ENCODE results near the gene SLC25A12.
"Not testable (repeated sequence)": the region's sequence is repeated elsewhere in the genome, so short reads cannot be mapped to it uniquely, and the experiment has no call there.

Gene SLC25A12

DNA sequence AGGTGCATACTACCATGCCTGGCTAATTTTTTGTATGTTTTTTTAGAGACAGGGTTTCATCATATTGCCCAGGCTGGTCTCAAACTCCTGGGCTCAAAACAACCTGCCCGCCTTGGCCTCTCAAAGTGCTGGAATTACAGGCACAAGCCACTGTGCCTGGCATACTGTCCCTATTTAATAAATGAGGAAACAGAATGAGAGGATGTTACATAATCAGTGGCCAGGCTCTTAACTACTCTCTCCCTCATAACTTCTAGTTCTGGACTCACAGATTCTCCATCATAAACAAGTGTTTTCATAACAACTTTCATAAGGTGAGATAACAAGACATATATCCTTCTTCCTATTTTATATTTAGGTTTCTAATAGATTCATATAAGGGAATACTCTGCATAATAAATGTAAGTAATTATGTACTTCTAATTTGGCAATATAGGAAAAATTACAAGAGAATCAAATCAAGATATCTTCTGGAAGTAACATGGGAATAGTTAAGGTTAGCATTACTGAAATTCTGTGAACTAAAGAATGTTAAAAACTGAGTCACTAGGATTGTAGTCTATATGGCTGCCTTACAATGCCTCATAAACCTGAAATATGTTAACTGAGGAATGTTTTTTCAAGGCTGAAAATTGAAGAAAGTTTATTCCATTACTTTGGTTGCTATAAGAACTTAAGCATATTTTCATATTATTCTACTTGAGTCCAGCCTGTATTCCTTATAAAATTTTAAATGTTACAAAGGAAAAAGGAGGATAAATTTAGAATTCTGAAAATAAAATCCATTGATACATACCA, 71.3 kb downstream of the SLC25A12 start:
- no peak for DNase-seq

GRCh38 chr2:171819453-171819852, 74.6 kb downstream of the SLC25A12 start:
- DNase-seq: no peak

DNA sequence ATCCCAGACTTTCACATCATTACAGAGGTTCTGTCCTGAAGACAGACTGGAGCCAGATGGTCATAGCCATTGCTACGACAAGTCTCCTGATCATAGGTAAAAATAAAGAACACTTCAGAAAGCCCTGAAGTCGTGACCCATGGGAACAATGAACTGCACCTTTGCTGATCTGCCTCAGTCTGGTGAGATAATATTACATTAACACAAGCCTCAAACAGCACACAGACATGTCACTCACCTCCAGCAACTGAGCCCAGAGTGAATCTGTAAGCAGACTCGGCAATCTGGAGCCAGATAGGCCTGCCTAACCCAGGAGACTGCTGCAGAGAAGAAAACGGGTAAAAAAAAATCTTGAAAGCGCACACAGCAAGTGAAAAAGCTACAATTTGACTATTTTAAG, 79.2 kb downstream of the SLC25A12 start:
- no peak for DNase-seq

- no peak for DNase-seq
Measured at GRCh38 chr2:171814174-171814573, 79.9 kb downstream of the SLC25A12 start.

GRCh38 chr2:171813729-171814128, 80.3 kb downstream of the SLC25A12 start:
- no peak for DNase-seq

DNA sequence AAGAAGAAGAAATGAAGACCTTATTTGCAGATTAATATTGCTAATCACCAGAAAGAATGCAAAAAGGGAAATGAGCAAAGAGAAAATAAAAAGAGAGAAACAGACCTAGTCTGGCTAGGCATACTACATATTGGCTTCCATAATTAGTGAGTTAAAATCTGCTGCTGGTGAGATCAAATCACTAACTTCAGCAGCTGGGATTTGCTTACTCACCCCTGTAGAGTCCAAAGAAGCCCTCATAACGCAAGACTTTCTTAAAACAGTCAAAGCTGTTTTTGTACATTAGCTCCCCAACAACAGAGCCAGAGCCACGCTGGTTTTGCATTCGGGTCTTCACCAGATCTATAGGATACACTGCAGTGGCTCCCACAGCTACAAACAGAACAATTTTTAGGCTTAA, 80.9 kb downstream of the SLC25A12 start:
- no peak for DNase-seq

DNA sequence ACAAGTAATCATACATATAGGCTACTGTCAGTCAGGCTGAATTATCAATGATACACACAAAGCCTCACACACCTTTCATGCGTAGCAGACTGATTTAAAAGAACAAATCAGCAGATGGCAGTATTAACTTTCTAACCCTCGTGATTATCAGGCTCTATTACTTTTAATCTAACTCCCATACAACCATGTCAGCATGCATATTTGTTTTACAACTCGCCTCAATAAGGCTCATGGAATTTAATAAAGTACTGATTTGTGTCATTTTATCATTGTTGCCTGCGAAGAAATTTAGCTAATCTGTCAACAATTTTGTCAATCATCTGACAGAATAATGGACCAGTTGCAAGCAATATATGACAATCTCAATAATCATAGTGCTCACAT, 82.8 kb downstream of the SLC25A12 start:
- peak in 2 of 6 experiments; percentile 8 to 20 for DNase-seq

GRCh38 chr2:171810422-171811244, 83.4 kb downstream of the SLC25A12 start:
- DNase-seq: no peak

DNA sequence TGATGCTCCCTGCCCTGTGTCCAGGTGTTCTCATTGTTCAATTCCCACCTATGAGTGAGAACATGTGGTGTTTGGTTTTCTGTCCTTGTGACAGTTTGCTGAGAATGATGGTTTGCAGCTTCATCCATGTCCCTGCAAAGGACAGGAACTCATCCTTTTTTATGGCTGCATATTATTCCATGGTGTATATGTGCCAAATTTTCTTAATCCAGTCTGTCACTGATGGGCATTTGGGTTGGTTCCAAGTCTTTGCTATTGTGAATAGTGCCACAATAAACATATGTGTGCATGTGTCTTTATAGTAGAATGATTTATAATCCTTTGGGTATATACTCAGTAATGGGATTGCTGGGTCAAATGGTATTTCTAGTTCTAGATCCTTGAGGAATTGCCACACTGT, 85.2 kb downstream of the SLC25A12 start:
- not testable (repeated sequence) for DNase-seq

GRCh38 chr2:171807831-171808393, 86.1 kb downstream of the SLC25A12 start:
- DNase-seq: no peak

DNA sequence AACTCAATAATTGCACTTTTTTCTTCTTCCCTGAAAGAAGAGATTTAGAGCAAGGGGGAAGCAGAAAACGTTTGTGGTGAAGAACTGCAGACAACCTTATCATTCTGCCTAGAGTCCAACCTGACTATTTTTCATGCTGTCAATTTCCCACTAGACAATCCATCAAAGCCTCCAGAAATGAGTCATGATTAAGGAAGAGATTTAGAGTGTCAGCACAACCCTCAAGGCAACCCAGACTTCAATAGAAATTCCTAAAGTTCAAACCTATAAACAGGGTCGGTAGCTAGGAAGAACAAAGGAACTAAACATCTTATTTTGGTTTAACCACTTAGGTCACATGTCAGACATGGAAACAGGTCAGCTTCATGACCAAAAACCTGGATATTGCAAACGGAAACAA, 86.9 kb downstream of the SLC25A12 start:
- no peak for DNase-seq

DNA sequence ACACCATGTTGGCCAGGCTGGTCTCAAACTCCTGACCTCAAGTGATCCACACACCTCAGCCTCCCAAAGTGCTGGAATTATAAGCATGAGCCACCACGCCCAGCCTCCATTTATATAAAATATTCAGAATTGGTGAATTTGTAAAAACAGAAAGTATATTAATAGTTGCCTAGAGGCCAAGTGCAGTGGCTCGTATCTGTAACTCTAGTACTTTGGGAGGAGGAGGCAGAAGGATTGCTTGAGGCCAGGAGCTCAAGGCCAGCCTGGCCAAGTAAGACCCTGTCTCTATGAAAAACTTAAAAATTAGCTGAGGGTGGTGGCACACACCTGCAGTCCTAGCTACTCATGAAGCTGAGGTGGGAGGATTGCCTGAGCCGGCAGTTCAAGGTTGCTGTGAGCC, 89.6 kb downstream of the SLC25A12 start:
- no peak for DNase-seq

DNA sequence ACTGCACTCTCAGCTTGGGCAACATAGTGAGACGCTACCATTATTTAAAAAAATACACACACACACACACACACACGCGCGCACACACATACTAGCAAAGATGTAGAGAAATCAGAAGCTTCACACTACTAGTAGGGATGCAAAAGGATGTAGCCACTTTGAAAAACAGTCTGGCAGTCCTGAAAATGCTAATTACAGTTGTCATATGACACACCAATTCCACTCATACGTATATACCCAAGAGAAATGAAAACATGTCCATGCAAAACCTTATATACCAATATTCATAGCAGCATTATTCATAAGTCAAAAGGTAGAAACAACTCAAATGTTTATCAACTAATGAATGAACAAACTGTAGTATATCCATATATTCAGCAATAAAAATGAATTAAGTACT, 90.3 kb downstream of the SLC25A12 start:
- DNase-seq: no peak

DNA sequence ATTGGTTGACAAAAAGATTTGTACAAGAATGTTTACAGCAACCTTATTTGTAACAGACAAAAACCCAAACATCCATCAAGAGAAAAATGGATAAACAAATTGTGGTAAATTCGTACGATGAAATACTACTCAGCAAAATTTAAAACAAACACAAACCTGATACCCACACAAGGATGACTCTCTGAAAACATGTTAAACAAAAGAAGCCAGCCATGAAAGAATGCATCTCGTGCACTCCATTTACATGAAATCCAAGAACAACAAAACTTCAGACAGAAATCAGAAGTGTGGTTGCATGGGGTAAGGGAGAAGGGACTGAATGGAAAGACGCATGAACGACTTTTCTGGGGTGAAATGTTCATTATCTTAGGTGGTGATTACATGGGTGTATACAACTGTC, 93.4 kb downstream of the SLC25A12 start:
- DNase-seq: no peak

DNA sequence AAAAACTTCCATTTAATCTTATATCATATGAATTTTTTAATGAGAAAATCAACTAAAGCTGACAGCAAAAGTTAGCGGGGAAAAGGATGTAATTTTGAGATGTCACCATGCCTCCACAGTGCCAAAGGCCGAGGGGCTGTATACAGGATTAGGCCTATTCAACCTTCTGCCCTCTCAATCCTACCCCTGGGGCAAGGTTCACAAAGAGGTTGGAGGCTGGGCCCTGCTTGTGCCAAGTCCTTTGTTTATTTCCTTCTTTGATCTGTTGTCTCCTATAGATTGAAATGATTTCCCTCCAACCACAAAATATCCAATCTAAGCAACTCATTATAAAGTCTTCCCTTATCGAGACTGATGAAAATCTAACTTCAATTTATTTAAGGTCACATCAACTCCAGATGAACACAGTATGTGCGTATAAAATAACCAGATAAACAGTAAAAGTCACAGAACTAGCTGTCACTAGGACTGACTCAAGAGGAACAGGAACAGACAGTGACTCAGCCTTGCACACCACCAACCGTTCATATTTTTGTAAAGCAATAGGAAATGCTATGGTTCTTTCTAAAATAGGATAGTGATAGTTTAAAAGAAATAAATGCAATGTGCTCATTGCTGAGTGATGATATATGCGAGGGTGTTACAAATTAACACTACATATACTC, 95.8 kb downstream of the SLC25A12 start:
- no peak for DNase-seq

DNA sequence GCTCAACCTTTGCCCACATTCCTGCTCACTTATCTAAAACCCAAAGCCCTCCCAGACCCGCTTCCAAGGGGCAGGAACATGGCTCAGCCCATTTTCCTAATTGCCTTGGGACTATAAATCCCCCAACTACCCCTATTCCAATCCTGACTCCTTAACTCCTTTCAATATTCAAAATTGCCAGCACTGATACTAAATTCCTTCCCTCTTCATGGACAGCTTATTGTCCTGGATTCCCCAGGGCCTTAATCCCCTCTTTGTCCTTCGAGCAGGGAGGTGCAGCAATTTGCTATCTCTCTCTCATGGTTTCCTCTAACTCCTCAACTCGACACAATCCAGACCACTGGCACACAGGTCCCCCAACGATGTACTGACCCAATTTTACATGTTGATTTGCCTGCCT, 99.1 kb downstream of the SLC25A12 start:
- no peak for DNase-seq

- no peak for DNase-seq
Measured at GRCh38 chr2:171793691-171794678, 100.1 kb downstream of the SLC25A12 start.

DNA sequence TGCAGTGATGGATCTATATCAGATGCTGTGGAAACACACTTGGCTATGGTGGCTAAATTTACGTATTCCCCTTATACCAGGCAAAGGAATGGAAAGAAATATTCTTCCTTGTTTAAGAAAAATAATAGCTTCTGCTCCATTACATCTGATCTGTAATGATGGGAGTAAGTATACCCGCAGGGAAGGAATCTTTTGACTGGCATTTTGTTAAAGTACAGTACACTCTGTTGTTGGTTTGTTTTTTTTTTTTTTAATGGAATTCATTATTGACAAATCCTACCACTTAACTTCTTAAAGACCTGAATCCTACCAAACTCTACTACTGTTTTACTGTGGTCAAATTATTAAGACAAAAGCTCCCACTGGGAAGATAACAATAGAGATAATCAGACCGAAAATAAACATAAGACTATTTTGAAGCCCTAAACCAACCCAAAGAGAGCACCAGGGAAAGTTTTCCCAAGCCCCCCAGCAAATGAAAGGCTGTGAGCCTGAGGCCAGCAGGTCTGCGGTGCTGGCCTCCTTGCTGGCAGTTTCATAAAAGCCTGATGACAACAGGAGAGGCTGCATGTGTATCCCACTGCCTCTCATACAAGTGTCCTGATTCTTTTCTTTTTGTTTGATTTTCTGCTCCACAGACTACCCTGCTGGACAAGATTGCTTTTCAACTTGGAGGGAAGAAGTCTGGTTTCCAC, 101.0 kb downstream of the SLC25A12 start:
- DNase-seq: no peak

DNA sequence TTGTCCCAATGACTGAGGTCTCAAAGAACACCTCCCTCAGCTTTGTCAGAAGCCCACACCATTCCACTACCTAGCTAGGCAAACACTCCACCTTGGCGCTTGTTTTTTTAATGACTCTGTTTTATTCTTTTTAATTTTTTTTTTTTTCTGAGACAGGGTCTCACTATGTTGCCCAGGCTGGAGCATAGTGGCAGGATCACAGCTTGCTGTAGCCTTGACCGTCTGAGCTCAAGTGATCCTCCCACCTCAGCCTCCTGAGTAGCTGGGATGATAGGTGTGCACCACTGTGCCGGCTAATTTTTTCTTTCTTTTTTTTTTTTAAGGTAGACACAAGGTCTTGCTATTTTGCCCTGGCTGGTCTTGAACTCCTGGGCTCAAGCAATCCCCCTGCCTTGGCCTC, 101.9 kb downstream of the SLC25A12 start:
- DNase-seq: no peak

DNA sequence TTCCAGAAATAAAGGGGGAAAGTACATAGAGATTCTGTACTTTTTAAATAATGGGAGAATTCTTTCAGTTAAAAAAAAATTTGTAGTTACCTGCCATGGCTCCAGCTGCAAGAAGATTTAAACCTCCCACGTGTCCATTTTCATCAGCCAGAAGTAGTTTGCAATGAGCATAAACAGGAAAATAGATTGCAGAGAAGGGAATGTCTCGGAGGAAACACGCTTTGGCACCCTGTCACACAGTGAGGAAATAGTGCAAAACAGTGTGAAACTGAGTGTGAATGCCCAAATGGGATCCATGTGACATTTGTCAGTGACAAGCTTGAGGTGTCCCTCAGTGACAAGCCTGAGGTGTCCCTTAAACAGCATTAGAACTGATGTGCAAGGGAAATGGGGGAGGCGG, 102.7 kb downstream of the SLC25A12 start:
- no peak for DNase-seq

DNA sequence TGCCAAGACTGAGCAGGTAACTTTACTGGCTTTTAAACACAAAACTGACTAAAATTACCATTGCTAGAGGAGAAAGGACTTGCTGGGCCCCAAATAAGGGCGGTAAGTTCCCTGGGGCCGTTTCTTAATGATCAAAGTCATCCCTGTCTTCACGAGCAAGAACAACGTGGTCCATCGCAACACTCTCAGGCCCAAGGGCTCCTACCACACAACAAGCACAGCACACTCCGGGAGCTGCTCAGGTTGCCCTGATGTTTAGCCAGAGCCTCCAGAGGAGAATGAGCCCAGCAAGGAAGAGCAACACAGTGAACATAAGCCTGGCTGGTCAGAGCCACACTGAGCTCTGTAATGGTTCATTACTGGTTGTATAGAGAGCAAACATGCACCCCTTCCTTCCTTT, 104.1 kb downstream of the SLC25A12 start:
- DNase-seq: no peak
